NCI-H510A (cell line): ENCODE data around the gene BAZ2B.
A peak's percentile ranks its signal among the peaks of the same experiment; 100 is the strongest.

ENCODE experiments used
- DNase-seq: peaks from one replicate; lab custom pipeline; 2025; lab: John Stamatoyannopoulos, UW

The BAZ2B gene

DNA sequence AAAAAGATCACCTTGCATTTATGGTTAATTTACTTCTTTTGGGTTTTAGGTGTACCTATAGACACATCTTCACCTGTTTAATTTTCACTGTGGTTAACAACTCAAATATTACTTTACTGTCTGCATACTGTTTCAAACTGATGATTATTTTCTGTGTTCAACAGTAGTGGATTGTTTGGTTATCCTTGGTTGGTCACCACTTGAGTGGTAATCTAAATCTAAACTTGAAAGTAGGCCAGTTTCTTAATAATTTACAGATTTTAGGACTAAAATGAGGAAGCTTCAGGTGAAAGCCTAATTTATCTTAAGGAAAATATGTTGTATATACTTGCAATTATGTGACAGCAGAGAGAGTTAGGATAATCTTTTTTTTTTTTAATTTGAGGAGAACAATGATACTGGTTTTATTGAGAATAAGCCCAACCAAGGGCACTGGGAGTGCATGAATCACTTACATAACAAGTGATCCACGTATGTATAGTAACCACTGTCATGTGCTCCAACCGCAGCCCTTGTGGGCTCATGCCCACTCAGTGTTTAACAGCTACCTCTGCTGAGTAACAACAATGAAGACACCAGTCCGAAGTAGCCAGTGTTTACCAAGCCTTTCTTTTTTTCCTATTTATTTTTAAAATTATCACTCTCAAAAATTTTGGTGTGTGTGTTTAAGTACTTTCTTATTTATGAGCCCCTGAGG, 298.8 kb downstream of the BAZ2B start:
- no peak for DNase-seq

DNA sequence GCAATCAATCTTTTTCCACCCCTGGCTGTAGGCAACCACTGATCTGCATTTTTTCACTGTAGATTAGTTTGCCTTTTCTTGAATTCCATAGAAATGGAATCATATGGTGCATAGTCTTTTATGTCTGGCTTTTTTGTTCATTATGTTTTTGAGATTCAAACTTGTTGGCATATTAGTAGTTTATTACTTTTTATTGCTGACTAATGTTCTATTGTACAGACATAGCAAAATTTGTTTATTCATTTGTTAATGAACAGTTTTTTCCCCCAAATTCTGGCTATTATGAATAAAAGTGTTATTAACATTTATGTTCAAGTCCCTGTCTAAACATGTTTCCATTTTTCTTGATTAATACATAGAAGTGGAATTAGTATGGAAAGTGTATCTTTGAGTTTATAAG, 308.4 kb downstream of the BAZ2B start:
- DNase-seq: no peak

DNA sequence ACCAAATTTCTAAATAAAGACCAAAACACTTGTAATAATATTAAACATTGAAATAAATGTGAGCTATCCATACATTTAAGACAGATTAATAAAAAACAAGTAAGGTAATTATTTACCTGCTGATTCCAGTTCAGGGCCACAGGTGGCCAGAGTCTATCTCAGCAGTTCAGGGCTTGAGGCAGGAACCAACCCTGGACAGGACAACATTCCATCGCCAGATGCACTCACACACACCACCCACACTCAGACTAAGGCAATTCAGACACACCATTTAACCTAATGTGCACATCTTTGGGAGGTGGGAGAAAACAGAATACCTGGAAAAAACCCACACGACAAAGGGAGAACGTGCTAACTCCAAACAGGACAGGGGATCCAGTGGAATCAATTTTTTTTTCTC, 315.8 kb downstream of the BAZ2B start:
- no peak for DNase-seq

DNA sequence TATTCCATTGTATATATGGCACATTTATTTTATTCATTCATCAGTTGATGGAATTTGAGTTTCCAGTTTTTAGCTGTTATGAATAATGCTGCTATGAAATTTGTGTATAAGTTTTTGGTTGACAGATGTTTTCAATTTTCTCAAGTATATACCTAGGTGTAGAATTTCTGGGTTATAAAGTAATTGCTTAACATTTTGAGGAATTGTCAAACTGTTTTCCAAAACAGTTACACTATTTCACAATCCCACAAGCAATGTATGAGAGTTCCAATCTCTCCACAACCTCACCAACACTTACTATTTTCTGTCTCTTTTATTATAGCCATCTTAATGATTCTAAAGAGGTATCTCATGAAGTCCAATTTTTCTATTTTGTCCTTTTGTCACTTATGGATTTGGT, 317.4 kb downstream of the BAZ2B start:
- no peak for DNase-seq

DNA sequence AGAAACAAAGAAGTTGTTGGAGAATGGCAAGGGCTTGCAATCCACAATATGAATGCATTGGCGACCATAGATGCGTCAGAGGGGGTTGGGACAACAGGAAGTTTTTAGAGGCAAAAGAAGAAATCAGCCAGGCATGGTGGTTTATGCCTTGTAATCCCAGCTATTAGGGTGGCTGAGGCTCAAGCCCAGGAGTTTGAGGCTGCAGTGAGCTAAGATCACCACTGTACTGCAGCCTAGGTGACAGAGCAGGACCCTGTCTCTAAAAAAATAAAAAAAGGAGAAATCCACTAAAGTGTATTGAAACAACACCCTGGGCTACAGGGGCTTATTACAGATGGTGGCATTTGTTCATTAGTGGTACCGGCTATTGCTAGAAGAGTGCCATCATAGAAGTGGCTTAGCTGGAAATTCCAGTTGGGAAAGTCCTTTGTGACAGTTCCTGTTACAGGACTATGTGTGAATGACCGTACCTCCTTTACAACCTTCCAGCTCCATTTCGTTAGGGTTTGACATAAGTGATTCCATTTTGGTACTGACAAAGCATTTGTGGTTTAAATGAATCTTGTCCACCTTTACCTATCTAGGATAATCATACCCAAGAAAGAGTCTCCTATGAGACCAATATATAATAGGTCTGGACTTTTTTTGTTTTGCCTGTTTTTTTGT, 319.2 kb downstream of the BAZ2B start:
- no peak for DNase-seq

DNA sequence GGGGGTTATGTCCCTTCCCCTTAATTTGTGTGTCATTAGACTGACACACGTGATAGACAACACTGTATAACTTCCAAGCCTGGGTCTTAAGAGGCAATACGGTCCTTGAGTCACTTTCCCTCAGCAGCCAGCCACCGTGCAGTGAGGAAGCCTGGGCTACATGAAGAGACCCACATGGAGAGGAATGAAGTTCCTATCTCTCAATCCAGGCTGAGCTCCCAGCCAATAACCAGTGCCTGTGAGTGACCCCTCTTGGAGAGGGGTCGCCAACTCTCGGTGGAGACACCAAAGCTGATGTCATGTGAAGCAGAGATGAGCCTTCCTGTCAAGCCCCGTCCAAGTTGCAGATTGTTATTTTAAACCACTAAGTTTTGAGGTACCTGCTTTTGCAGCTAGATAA, 324.2 kb downstream of the BAZ2B start:
- DNase-seq: no peak

DNA sequence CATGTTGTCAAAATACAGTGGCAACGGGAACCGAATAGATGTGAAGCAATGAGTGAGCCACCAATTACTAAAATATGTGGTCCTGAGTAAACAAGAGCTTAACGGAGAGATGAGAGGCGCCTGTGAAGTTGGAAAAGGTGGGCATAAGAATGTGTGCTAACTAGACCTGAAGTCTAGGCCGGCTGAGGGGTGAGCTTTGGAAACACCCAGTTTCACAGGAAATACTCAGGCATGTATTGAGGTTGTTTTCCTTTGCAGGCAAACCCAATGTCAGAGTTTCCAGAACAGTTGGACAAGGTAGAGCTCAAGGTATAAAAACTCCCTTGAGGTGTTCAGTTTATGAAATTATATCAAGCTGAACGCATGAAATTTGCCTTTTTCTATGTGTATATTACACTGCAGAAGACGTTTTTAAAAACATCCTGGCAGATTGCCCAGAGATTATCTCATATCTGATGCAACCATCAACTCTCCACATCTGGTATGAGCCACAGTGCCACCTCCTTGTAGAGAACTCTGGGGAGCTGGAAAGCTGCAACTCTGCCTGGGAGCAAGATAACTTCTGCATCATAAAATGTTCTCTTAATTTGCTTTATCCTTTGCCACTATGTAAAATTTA, 325.9 kb downstream of the BAZ2B start:
- no peak for DNase-seq

DNA sequence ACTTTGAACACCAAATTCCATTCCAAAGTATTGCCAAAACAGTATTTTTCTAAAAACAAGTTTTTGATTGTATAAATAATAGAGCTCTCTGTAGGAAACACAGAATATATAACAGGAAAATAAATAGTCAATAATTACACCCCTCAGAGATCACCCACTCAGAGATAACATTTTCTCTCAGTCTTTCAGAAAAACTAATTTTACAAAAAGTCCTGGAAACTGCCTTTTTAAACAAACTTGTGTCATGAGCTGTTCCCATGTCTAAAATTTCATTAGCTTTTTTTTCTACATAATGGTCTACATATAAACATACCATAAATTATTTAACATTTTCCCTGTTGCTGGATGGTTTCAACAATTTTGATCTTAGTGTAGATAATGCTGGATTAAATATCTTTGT, 328.6 kb downstream of the BAZ2B start:
- DNase-seq: no peak

DNA sequence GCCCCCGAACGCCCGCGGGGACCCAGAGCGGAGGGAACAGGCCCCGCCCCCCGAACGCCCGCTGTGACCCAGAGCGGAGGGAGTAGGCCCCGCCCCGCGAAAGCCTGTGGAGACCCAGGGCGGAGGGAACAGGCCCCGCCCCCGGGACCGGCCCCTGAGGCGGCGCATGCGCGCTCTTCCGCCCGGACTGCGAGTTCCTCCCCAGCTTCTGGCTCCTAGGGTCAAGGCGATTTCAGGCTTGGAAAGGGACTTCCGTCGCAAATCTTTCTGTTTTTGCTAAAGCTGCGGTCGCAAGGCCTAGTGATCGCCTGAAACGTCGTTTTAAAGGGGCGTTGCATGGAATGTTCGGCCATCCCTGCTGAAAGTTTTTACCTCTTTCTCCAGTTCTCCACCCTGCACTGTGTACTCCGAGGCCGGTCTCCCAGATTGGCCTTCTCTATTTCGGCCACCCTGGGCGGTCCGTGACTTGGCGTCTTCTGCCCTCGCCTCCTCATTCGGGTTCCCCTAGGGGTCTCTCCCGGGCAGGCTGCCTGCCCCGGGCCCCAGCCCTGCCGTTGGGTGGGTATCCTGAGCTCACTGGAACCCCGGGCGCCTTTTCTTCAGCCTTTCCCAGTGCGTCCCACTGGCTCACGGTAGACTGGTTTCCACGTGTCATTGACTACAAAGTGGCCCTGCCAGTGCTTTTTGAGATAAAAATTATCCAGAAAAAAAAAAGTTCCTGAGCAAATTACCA, 329.5 kb downstream of the BAZ2B start:
- peak; percentile 90 for DNase-seq

DNA sequence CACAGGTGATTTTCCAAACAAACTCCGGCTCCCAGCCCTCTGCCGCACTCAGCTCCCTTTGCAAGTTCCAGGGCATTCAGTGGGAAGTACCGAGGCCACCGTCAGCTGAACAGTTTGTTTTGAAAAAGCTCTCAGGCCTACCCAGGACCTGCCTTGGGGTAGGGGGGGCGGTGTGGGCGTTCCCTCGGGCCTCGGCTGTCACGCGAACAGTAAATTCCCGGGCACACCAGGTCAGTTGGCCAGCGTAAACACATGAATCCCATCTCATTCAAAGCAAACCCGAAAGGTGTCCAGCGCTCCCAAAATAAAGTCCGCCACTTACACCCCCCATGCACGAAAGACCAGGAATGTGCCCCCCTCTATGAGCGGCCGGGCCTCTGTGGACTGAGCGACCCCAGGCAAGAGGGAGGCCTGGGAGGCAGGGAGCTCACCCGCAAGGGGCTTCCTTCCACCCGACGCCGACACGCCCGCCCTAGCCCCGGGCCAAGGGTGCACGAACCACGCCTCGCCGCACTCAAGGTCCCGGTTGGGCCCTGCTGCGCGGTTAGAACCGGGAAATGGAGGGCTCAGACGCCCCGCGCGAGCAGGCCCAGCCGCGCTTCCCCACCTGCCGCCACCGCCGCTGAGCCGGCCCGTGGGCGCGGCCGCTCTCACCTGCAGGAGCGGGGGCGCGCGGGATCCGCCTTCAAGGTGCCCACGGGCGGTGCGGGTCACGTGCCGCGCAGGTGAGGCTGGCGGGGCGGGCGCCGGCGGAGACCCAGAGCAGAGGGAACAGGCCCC, 330.2 kb downstream of the BAZ2B start, which contains the start of gene WDSUB1:
Gene WDSUB1, minus strand, starts transcription at position 775 of the 780 bp plus-strand sequence. CDS start 3,634 bp downstream, outside the sequence.
- peak; percentile 25 for DNase-seq

DNA sequence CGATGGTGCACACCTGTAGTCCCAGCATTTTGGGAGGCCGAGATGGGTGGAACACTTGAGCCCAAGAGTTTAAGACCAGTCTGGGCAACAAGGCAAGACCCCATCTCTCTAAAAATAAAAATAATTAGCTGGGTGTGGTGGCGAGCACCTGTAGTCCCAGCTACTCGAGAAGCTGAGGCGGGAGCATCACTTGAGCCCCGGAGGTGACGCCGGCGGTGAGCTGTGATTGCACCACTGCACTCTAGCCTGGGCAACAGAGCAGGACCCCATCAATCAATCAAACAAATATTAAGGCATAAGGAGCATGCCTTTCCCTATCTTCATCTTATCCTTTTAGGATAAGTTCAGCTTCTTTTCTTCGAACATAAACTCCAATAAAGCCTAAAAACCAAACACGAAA, 330.9 kb downstream of the BAZ2B start:
- DNase-seq: no peak

DNA sequence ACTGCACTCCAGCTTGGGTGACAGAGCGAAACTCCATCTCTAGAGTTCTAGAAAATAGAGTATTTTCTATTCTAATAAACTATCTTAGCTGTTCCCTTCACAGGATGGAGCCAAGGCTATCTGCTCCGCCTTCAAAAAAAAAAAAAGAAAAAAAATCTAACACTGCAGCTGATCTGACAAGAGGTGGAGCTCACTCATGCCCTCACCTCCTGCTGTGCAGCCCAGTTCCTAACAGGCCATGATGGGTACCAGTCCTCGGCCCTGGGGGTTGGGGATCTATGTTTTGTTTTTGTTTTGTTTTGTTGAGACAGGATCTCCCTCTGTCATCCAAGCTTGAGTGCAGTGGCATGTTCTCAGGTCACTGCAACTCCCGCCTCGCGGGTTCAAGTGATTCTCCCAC, 332.8 kb downstream of the BAZ2B start:
- DNase-seq: no peak

DNA sequence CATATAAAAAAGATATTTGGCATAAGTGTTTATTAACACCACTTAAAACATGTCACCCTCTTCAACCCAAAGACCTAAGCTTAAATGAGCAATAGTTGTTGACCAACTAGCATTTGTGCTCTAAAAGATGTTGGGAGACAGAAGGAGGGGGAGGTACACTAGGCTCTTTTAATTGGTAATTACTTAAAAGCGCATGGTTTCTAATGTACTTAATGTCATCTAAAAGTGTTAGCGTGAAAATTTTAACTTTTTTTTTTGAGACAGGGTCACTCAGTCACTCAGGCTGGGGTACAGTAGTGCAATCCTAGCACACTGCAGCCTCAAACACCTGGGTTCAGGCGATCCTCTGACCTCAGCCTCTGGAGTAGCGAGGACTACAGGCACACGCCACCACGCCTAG, 335.3 kb downstream of the BAZ2B start:
- no peak for DNase-seq

DNA sequence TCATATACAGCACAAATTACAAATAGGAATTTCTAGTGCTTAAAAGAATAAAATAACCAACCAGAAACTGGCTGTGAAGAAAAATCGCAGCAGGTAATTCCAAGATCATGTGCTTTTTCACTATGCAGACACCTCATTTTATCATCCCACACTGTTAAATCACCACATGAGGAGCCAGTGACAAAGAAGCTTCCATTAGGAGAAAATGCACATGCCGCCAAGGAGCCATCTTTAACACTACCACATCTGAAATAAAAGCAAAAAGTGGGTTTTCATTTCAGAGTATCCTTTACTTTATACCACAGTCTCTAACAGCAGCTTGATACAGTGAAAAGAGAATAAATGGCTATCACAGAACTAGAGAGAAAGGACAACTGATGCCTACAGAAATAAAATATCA, 336.6 kb downstream of the BAZ2B start:
- no peak for DNase-seq

DNA sequence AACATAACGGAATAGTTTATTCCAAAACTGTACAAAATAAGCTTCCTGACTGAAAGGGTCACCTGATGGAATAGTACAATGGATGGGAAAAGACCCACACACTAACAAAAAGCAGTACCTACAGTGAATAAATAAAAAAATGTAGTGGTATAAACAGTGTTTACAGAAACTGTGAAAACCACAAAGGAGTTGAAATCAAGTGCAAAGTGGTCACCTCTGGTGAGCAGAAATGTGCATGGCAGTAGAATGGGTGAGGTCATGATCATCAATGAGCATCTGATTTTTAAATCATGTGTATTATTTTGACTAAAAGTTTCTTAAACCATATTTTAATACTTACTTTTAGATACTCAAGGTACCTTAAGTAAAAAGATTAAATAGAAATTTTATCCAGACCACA, 341.2 kb downstream of the BAZ2B start:
- no peak for DNase-seq

DNA sequence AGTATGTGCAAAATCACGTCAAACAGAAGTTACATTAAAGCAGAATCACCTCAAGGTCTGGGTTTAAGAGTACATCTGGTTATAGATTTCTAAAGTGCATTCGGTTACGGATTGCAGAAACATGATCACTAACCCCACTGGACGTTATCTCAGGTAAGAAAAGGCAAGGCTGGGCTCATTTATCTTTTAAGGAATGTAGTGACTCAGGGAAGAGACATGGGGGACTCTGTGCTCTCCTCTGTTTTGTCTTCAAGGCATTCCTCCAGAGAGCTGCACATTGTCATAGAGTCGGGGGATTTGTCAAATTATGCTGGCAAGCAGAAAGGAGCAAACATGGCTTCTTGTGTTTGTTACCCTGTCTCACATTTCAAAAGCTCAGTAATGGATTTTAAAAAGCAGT, 344.2 kb downstream of the BAZ2B start:
- no peak for DNase-seq

DNA sequence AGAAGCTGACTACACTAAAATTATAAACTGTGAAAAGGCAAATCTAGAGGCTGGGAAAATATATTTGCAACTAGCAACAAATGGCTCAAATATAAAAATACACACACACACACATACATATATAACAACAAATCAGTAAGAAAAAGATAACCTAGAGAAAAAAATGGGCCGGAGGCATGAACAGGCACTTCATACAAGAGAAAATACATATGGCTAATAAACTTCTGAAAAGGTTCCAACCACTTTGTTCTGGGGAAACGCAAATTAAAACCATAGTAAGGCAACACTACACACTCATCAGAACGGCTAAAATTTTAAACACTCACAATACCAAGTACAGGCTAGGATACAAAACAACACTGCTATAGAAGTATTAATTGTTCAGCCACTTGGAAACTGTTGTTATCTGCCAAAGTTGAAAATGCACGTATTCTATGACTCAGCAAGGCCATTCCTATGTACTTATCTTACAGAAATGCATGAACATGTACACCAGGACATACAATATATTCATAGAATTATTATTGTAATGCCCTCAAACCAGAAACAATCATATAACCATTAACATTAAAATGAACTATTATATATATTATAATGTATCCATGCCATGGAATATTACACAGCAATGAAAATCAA, 345.5 kb downstream of the BAZ2B start:
- DNase-seq: no peak
